GM18519 (cell line): ENCODE results near the gene TSPOAP1.

Experiments
- ATAC-seq: cut with Tn5 transposase; IDR thresholded peaks from one replicate; pipeline ENCODE4 v1.9.1; 2021; ENCODE audit warnings: mild to moderate bottlenecking, moderate library complexity; ENCODE audit not compliant: unreplicated experiment, low FRiP score

Gene TSPOAP1

GRCh38 chr17:58307468-58308172, 21.0 kb downstream of the TSPOAP1 start:
- no peak for ATAC-seq

GRCh38 chr17:58306131-58306951, 22.3 kb downstream of the TSPOAP1 start:
- no peak for ATAC-seq

GRCh38 chr17:58305626-58306025, 23.0 kb downstream of the TSPOAP1 start:
- ATAC-seq = no peak

GRCh38 chr17:58304750-58305486, 23.7 kb downstream of the TSPOAP1 start:
- no peak for ATAC-seq

- no peak for ATAC-seq
Measured at GRCh38 chr17:58303971-58304749, 24.4 kb downstream of the TSPOAP1 start.

GRCh38 chr17:58302919-58303585, 25.5 kb downstream of the TSPOAP1 start:
- ATAC-seq = no peak

GRCh38 chr17:58302171-58302918, 26.2 kb downstream of the TSPOAP1 start:
- ATAC-seq = no peak

GRCh38 chr17:58301504-58302150, 27.0 kb downstream of the TSPOAP1 start:
- ATAC-seq = no peak

GRCh38 chr17:58300336-58300735, 28.3 kb downstream of the TSPOAP1 start:
- no peak for ATAC-seq

GRCh38 chr17:58294034-58294433, 34.6 kb downstream of the TSPOAP1 start:
- no peak for ATAC-seq

GRCh38 chr17:58291246-58291645, 37.3 kb downstream of the TSPOAP1 start:
- ATAC-seq = no peak

- no peak for ATAC-seq
Measured at GRCh38 chr17:58289869-58290268, 38.7 kb downstream of the TSPOAP1 start.

GRCh38 chr17:58285422-58285810, 43.2 kb downstream of the TSPOAP1 start:
- ATAC-seq = no peak

- ATAC-seq = no peak
Measured at GRCh38 chr17:58284613-58285421, 43.8 kb downstream of the TSPOAP1 start.

- ATAC-seq = no peak
Measured at GRCh38 chr17:58283674-58284612, 44.7 kb downstream of the TSPOAP1 start.

GRCh38 chr17:58282442-58282841, 46.2 kb downstream of the TSPOAP1 start:
- no peak for ATAC-seq

GRCh38 chr17:58281511-58282011, 47.0 kb downstream of the TSPOAP1 start:
- ATAC-seq = no peak
